ENCODE results near the gene UBE2V1. TPM values are rescaled to one million over a fixed set of nuclear protein-coding genes. Genes with fewer than 3 reads are reported as not detected.

UBE2V1 gene
- 110 to 155 TPM (median 119 TPM) in 5 replicates for total RNA-seq (2022; extraction: Qiagen RNA extraction; ENCODE audit: low read depth)

GRCh38 chr20:50112512-50113419, at the start of gene UBE2V1:
Gene UBE2V1, minus strand, starts transcription at chr20:50113150. Its CDS starts 22 bp downstream, at chr20:50113128.

DNA sequence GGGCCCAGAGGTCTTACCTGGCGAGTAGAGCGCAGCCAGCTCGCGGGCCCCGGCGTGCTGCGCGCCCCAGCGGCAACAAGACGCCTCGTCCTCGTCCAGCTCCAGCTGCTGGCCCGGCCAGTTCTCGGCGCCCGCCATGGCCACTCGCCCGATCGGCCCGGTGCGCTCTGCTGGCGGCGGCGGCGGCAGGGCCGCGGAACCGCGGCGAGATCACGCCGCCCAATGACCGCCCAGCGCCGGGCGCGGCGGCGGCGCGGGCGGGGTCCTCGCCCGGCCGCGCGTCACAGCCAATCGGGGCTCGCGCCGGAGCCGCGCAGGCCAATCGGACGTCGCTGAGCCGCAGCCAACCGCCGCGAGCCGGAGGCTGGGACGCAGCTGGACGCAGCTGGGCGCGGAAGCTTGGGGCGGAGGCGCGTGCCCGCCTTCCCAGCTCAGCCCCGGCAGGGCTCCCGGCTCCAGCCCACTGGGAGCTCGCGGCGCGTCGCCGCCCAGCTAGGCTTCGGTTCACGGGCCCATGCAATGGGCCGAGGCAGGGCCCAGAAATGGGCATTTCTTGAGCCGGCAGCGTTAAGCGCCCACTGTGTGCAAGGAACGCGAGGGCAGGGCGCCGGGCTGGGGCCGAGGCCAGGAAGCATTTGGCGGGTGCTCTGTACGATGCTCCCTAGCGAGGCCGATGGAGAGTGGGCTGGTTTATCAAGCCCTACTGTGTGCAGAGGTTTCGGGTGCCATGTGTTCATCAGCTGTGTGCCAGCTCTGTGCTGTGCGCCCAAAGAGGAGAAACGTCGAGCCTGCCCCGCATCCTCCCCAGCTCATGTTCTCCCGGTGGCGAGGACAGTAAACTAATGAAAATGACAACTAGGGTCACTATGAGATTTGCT, 40.8 kb upstream of the UBE2V1 start, which contains the start of gene PEDS1:
Gene PEDS1 (minus strand): TSS at position 224 of the 878 bp plus-strand sequence. CDS start 86 bp downstream, at position 138.

Other genes starting within 250 kb of the UBE2V1 start
- 6.8 to 9.1 TPM (median 8.4 TPM) in 5 replicates for gene SPATA2, start 197.6 kb downstream of the UBE2V1 start, total RNA-seq (2022; extraction: Qiagen RNA extraction; ENCODE audit: low read depth)
- gene RNF114, start 176.8 kb downstream of the UBE2V1 start, total RNA-seq (2022; extraction: Qiagen RNA extraction; ENCODE audit: low read depth) = 60.7 to 82.0 TPM (median 73.7 TPM) in 5 replicates
- 11.0 to 18.7 TPM (median 15.1 TPM) in 5 replicates for gene SNAI1, start 130.2 kb downstream of the UBE2V1 start, total RNA-seq (2022; extraction: Qiagen RNA extraction; ENCODE audit: low read depth)
- gene PEDS1, start 40.6 kb upstream of the UBE2V1 start, total RNA-seq (2022; extraction: Qiagen RNA extraction; ENCODE audit: low read depth) = 39.9 to 56.1 TPM (median 52.1 TPM) in 5 replicates
- gene CEBPB, start 77.7 kb upstream of the UBE2V1 start, total RNA-seq (2022; extraction: Qiagen RNA extraction; ENCODE audit: low read depth) = 105 to 252 TPM (median 216 TPM) in 5 replicates